ENCODE data around the gene ZNF407.

ZNF407 gene

DNA sequence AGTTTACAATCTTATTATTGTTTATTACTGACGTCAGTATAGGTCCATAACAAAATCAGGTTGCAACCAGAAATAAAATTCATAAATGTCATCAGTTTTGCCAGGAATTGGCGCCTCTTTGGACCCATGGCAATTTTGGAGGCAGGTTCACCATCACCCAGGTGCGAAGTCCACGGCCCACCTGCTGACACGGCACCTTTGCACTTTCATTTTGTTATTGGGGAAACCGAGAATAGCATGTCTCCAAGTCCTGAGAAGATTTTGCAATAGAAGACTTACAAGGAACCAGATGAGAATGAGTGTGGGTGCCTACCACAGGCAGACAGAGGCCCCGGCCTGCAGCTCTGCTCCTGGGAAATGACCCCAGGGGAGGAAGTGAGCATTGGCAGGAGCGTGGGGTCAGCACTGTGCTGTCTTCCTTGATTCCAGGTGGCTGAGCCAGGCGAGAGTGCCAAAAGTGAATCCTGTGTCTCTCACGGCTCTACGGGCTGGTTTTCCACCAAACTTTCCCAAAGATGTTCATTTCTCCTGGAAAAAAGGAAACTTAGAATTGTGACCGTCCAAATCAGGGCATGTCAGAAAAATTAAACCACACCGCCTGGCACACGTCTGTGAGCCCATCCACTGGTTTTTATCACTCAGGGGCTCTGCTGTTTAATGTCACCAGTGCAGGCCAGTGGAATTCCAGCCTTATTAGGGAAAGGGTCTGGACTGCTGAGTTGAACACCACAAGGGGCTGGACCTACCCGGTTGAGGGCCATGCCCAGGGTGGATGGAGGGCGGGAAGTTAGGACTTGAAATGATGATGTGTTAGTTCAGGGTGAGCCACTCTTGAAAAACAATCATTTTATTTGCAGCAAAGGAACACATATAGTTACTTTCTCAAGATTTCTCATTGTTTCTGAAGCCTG is 514.8 kb downstream of the ZNF407 start:
- ATAC-seq (ENCODE audit: insufficient read depth, low read depth) (no peak), DNase-seq (no peak)
- TF ChIP-seq, protein P1, sequence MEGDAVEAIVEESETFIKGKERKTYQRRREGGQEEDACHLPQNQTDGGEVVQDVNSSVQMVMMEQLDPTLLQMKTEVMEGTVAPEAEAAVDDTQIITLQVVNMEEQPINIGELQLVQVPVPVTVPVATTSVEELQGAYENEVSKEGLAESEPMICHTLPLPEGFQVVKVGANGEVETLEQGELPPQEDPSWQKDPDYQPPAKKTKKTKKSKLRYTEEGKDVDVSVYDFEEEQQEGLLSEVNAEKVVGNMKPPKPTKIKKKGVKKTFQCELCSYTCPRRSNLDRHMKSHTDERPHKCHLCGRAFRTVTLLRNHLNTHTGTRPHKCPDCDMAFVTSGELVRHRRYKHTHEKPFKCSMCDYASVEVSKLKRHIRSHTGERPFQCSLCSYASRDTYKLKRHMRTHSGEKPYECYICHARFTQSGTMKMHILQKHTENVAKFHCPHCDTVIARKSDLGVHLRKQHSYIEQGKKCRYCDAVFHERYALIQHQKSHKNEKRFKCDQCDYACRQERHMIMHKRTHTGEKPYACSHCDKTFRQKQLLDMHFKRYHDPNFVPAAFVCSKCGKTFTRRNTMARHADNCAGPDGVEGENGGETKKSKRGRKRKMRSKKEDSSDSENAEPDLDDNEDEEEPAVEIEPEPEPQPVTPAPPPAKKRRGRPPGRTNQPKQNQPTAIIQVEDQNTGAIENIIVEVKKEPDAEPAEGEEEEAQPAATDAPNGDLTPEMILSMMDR (IDR thresholded peaks at IDR 0.05; ENCODE audit: borderline replicate concordance, extremely low read depth, low read length, poor library complexity, severe bottlenecking), result no peak
- TF ChIP-seq EZH2 (IDR thresholded peaks at IDR 0.05; ENCODE audit: borderline replicate concordance, low read depth, low read length, severe bottlenecking), result no peak
- Histone ChIP-seq H3K27ac (ENCODE audit: low read length) (no peak overlapping the region), H2AFZ (ENCODE audit: low read depth, low read length) (no peak overlapping the region), H3K36me3 (ENCODE audit: insufficient read depth, low read length) (no peaks in the 10 kb centered on the region), H3K4me1 (ENCODE audit: insufficient read depth, low read length) (no peaks in the 10 kb centered on the region), H3K27me3 (ENCODE audit: insufficient read depth, low read length, poor library complexity) (no peaks in the 10 kb centered on the region), H4K20me1 (ENCODE audit: insufficient read depth, low read length) (no peaks in the 10 kb centered on the region), H3K9ac (ENCODE audit: low read depth, low read length) (no peak overlapping the region), H3K79me2 (ENCODE audit: insufficient read depth, low read length) (no peaks in the 10 kb centered on the region), H3K4me2 (ENCODE audit: insufficient read depth, low read length) (no peak overlapping the region), H3K9me3 (ENCODE audit: insufficient read depth, low read length, severe bottlenecking) (no peaks in the 10 kb centered on the region), H3K4me3 (ENCODE audit: low read depth in 1 of 2, low read length in 2 of 2) (no peak overlapping the region)

DNA sequence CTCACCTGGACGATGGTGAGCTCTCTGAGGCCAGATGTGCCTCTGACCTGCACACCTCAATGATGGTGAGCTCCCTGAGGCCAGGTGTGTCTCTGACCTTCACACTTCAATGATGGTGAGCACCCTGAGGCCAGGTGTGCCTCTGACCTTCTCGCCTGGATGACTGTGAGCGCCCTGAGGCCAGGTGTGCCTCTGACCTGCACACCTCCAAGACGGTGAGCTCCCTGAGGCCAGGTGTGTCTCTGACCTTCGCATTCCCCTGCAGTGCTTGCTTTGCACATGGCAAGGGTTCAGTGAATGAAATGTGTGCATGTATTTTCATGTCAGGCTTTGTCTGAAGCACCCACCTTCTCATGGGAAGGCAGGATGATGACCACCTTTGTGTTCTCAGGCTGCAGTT is 515.8 kb downstream of the ZNF407 start:
- H3K27me3 ChIP-seq (ENCODE audit: insufficient read depth, low read length, poor library complexity), result no peaks in the 10 kb centered on the region
- H3K4me3 ChIP-seq (ENCODE audit: low read depth in 1 of 2, low read length in 2 of 2), result no peak overlapping the region
- ATAC-seq (ENCODE audit: insufficient read depth, low read depth) (no peak), DNase-seq (no peak)
- H3K4me1 ChIP-seq (ENCODE audit: insufficient read depth, low read length), result no peaks in the 10 kb centered on the region
- no peaks in the 10 kb centered on the region for H3K36me3 ChIP-seq (ENCODE audit: insufficient read depth, low read length)
- no peak for TF ChIP-seq EZH2 (IDR thresholded peaks at IDR 0.05; ENCODE audit: borderline replicate concordance, low read depth, low read length, severe bottlenecking)
- TF ChIP-seq, protein P1 (IDR thresholded peaks at IDR 0.05; ENCODE audit: borderline replicate concordance, extremely low read depth, low read length, poor library complexity, severe bottlenecking), result no peak
- H3K9ac ChIP-seq (ENCODE audit: low read depth, low read length), result no peak overlapping the region
- H3K27ac ChIP-seq (ENCODE audit: low read length), result no peak overlapping the region
- no peak overlapping the region for H3K4me2 ChIP-seq (ENCODE audit: insufficient read depth, low read length)
- H3K9me3 ChIP-seq (ENCODE audit: insufficient read depth, low read length, severe bottlenecking), result no peaks in the 10 kb centered on the region
- H3K79me2 ChIP-seq (ENCODE audit: insufficient read depth, low read length), result no peaks in the 10 kb centered on the region
- H4K20me1 ChIP-seq (ENCODE audit: insufficient read depth, low read length), result no peaks in the 10 kb centered on the region
- H2AFZ ChIP-seq (ENCODE audit: low read depth, low read length), result no peak overlapping the region

DNA sequence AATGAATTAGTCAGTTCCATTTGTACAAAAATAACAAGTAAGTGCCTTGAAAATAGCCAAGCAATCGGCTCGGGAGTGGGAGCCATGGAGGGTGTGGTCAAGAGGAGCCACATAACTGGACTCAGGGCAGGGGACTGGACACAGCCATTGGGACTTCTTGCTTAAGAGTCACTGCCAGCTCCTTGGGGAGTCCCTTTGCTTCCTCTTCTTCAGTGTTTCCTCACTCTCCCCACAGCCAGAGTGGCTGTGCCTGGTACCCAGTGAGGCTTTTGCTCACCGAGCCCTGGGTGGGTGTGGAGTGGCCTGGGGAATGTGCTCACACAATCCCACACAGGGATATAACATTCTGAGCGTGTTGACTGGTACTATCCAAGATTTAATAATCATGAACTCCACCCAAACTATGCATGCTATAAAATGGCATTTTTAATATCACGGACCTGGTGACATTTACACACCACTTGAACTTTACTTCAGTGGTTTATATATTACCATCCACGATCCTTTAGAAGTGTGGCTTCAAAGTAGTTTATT is 516.6 kb downstream of the ZNF407 start:
- Histone ChIP-seq H3K4me3 (ENCODE audit: low read depth in 1 of 2, low read length in 2 of 2) (no peak overlapping the region), H3K4me1 (ENCODE audit: insufficient read depth, low read length) (no peaks in the 10 kb centered on the region), H3K27me3 (ENCODE audit: insufficient read depth, low read length, poor library complexity) (no peaks in the 10 kb centered on the region), H3K4me2 (ENCODE audit: insufficient read depth, low read length) (no peak overlapping the region), H3K9ac (ENCODE audit: low read depth, low read length) (no peak overlapping the region), H3K36me3 (ENCODE audit: insufficient read depth, low read length) (no peaks in the 10 kb centered on the region), H4K20me1 (ENCODE audit: insufficient read depth, low read length) (no peaks in the 10 kb centered on the region), H3K79me2 (ENCODE audit: insufficient read depth, low read length) (no peaks in the 10 kb centered on the region), H3K27ac (ENCODE audit: low read length) (no peak overlapping the region), H2AFZ (ENCODE audit: low read depth, low read length) (no peak overlapping the region), H3K9me3 (ENCODE audit: insufficient read depth, low read length, severe bottlenecking) (no peaks in the 10 kb centered on the region)
- DNase-seq, result no peak
- TF ChIP-seq, protein P1 (IDR thresholded peaks at IDR 0.05; ENCODE audit: borderline replicate concordance, extremely low read depth, low read length, poor library complexity, severe bottlenecking), result no peak
- no peak for TF ChIP-seq EZH2 (IDR thresholded peaks at IDR 0.05; ENCODE audit: borderline replicate concordance, low read depth, low read length, severe bottlenecking)
- no peak for ATAC-seq (ENCODE audit: insufficient read depth, low read depth)

All from DND-41 (cell line).